Ishikawa (cell line): ENCODE measurements around the gene PON2.

ENCODE experiments used
- CEBPB ChIP-seq: IDR thresholded peaks from 2 replicates; pipeline ENCODE4 v1.6.1; 2012
- CREB1 ChIP-seq: IDR thresholded peaks from 2 replicates; pipeline ENCODE4 v1.6.1; 2012; ENCODE audit warnings: low read depth
- EGR1 ChIP-seq: IDR thresholded peaks from 2 replicates; pipeline ENCODE4 v1.6.1; 2012
- EP300 ChIP-seq: IDR thresholded peaks from 2 replicates; pipeline ENCODE4 v1.6.1; 2012; ENCODE audit warnings: borderline replicate concordance
- FOXM1 ChIP-seq: IDR thresholded peaks from 2 replicates; pipeline ENCODE4 v1.6.1; 2012; ENCODE audit warnings: low read depth, borderline replicate concordance
- MAX ChIP-seq: IDR thresholded peaks from 2 replicates; pipeline ENCODE4 v1.6.1; 2012
- RAD21 ChIP-seq: IDR thresholded peaks from 2 replicates; pipeline ENCODE4 v1.6.1; 2012; ENCODE audit warnings: low read depth
- TAF1 ChIP-seq: IDR thresholded peaks from 2 replicates; pipeline ENCODE4 v1.6.1; 2012; ENCODE audit warnings: low read depth, mild to moderate bottlenecking
- TCF12 ChIP-seq: IDR thresholded peaks from 2 replicates; pipeline ENCODE4 v1.6.1; 2012; ENCODE audit warnings: low read depth
- TEAD4 ChIP-seq: IDR thresholded peaks from 2 replicates; pipeline ENCODE4 v1.6.1; 2012
- USF1 ChIP-seq: IDR thresholded peaks from 2 replicates; pipeline ENCODE4 v1.6.1; 2012
- YY1 ChIP-seq: IDR thresholded peaks from 2 replicates; pipeline ENCODE4 v1.6.1; 2012; ENCODE audit warnings: low read depth
- ZBTB7A ChIP-seq: IDR thresholded peaks from 2 replicates; pipeline ENCODE4 v1.6.1; 2012; ENCODE audit warnings: low read depth

DNA sequence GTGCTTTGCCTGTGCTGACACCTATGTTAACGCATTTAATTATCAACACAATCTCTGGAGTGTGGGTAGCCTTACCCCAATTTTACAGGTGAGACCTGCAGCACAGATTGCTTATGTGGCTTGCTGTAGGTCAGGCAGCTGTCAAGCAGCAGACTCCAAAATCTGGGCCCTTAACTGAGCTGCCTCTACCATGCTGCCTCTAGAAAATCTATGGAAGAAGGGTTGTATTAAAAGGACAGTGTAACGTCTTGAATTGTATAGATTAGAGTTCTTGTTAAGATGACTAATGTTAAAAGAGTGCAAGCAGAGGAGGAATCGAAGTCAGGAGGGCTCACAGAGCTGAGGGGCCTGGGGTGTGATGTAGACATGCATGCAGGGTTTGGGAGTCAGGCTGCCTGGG is 37.4 kb downstream of the PON2 start:
- TF ChIP-seq FOXM1 (no peak), EGR1 (no peak), RAD21 (no peak), TAF1 (no peak), MAX (no peak), CEBPB (no peak), YY1 (no peak), TEAD4 (no peak), USF1 (no peak), TCF12 (no peak), ZBTB7A (no peak), EP300 (no peak), CREB1 (no peak)
